GM12873 (cell line): ENCODE measurements around the gene CACNA1G.

ENCODE experiments used
- TF ChIP-seq, protein P1 (sequence below): IDR thresholded peaks from 2 replicates; pipeline ENCODE4 v1.5.1; 2012; ENCODE audit warnings: low read depth, mild to moderate bottlenecking, moderate library complexity, low read length, control low read depth; ENCODE audit not compliant: insufficient read depth; ENCODE audit errors: missing control alignments

Gene CACNA1G

DNA sequence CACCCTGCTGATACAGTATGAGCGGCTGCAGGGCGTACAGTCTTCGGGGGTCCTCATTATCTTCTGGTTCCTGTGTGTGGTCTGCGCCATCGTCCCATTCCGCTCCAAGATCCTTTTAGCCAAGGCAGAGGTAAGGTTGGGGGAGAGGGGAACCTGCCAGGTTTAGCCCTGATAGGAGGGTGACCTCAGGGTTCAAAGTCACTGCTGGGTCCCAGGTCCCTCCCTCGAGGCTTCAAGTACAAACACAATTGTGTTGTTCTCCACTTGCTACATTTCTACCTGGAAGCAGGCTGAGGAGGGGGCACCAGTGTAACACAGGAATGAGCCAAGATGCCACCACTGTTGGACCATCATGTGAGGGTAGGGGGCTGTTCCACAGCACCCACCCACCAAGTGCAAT is 96.5 kb downstream of the CACNA1G start:
- TF ChIP-seq, protein P1, sequence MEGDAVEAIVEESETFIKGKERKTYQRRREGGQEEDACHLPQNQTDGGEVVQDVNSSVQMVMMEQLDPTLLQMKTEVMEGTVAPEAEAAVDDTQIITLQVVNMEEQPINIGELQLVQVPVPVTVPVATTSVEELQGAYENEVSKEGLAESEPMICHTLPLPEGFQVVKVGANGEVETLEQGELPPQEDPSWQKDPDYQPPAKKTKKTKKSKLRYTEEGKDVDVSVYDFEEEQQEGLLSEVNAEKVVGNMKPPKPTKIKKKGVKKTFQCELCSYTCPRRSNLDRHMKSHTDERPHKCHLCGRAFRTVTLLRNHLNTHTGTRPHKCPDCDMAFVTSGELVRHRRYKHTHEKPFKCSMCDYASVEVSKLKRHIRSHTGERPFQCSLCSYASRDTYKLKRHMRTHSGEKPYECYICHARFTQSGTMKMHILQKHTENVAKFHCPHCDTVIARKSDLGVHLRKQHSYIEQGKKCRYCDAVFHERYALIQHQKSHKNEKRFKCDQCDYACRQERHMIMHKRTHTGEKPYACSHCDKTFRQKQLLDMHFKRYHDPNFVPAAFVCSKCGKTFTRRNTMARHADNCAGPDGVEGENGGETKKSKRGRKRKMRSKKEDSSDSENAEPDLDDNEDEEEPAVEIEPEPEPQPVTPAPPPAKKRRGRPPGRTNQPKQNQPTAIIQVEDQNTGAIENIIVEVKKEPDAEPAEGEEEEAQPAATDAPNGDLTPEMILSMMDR: no peak

DNA sequence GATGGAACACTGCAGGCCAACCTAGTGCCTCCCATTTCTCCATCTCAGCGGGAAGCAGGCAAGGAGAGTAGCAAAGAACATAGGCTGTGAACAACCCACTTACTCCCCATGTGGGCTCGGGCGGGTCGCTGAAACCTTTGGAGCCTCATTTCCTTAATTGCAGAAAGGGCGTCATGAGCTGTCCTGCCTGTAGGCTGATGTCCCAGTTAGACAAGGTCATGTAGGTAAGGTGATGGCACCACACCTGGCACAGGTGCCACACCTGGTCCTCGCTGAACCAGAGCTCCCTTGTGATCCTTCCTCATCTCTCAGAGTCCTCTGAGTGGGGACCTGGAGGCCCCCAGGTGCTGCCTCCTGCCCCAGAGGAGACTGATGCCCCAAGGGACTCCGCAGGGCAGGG is 97.1 kb downstream of the CACNA1G start:
- TF ChIP-seq, protein P1: no peak

DNA sequence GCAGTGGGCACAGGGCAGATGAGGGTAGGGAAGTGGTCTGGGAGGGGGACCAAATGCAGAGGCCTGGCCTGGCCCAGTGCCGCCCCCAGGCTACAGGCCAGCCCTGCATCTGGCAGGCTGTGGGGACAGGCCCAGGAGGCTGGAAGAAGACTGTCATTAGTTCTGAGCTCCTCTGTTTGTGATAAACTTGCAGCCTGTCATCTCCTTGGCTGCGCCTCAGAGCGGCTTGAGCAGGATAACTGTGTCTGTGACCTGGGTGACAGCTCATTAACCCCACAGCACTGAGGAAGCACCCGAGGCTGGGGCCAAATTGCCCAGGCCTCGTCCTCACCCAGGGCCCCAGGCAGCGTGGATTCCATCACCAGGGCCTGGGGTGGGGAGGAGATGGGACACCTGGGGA is 98.1 kb downstream of the CACNA1G start:
- TF ChIP-seq, protein P1: no peak

DNA sequence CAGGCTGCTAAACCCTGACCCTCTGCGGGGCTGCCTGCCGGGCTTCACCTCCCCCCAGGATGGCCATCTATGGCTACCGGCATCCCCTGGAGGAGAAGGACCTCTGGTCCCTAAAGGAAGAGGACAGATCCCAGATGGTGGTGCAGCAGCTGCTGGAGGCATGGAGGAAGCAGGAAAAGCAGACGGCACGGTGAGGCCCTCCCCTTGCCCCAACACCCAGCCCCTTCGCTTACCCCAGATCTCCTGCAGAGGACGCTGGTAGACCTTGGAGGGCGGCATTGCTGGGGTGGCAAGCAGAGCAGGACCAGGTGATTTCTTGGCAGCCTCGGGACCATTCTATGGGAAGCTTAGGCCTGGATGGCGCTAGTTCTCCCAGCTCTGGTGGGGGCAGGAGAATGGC is 98.7 kb downstream of the CACNA1G start:
- TF ChIP-seq, protein P1: no peak

DNA sequence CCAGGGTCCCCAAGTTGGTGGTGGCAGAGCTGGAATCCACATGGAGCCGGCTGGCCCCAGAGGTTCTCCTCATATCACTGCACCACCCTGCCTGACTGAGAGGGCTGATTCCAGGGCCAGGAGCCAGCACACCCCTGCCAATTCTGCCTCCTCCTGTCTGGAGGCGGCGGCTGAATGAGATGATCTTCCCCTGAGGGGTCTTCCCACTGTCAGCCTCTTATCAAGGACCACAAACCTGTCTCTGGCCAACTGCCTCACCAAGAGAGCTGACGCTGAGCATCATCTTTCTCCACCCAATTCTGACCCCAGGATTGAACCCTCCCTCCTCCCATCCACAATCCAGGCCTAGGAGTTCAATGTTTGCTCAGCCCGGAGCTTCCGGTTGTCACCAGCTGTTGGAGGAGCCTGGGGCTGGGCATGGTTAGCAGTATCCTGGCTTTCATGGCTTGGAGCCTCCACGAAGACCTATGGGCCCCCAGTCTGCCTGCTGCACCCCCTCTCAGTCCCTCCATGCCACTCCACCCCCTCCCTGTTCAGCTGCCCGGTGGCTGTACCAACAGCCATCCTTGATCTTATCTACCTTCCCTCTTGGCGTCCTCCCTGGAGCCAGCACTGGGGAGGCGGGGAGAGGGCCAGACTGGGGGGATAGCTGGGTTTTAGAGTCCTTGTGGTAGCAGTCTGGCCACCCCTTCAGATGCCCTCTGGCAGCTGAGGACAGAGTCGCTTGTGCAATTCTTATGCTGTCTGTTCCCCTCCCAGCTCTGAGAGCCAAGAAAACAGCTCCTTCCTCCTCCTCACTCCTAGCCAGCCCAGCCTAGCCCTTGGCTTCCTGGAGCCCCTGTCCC is 99.7 kb downstream of the CACNA1G start:
- TF ChIP-seq, protein P1: no peak

DNA sequence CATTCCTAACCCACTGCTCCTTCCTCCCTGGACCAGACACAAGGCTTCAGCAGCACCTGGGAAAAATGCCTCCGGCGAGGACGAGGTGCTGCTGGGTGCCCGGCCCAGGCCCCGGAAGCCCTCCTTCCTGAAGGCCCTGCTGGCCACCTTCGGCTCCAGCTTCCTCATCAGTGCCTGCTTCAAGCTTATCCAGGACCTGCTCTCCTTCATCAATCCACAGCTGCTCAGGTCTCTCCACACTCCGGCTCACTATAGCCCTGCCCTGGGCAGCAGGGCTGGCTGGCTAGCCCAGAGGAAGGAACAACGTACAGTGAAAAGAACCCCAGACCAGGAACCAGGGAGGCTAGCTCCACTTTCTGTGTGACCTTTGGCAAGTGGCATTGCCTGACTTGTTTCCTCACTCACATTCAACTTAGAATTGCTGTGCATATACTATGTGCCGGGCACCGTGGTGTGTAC is 100.4 kb downstream of the CACNA1G start:
- TF ChIP-seq, protein P1: no peak

DNA sequence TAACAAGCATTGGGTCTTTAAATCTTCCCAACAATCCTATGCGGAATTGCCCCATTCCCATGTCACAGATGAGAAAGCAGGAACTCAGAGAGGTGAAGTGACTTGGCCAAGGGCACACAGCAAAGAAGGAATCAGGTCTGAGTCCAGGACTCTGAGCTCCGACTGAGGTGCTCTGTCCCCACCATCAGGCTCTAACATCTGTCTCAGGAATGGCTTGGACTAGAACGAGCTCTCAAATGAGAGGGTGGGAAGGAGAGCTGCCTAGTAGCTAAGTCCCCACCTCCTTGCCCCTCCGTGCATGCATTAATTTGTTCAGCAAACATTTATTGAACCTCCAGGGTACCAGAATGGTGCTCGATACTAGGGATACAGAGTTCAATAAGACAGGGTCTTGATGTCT is 100.8 kb downstream of the CACNA1G start:
- TF ChIP-seq, protein P1: no peak
